H1 (cell line): Measurements from ENCODE around the gene STARD3NL. TPM values are rescaled to one million over a fixed set of nuclear protein-coding genes. Genes with fewer than 3 reads are reported as not detected.

Source experiments
- CTCF ChIA-PET: fragments of 300-600 bp; sonication (Branson Sonifier 250); formaldehyde crosslinking; loops from one replicate; lab custom pipeline; 2021; ENCODE audit not compliant: partially characterized antibody; lab: Charles Lee
- POLR2A ChIA-PET: fragments of 300-600 bp; sonication (Branson Sonifier 250); formaldehyde crosslinking; loops from one replicate; lab custom pipeline; 2021; ENCODE audit warnings: inconsistent platforms; ENCODE audit not compliant: partially characterized antibody; lab: Charles Lee
- DNase-seq, 2 experiments: peaks; one replicate each; pipeline versions ENCODE4 v3.0.0 to v3.0.0-alpha.2; 2010 to 2022; ENCODE audit warnings: low spot score in 2 of 2, low read depth in 1 of 2, mixed read lengths in 1 of 2
- FAIRE-seq: peaks from 2 replicates; lab custom pipeline; 2011; peaks lifted over from hg19 to GRCh38; lab: Jason Lieb, UNC
- H2AFZ ChIP-seq: 2 replicates; pipeline ENCODE4 v1.8.1; 2012; ENCODE audit warnings: low read length, inconsistent platforms
- H2AK5ac ChIP-seq: 2 replicates; pipeline ENCODE4 v1.6.1; 2013; ENCODE audit warnings: low read depth, low read length
- H2BK120ac ChIP-seq: replicated peaks from 2 replicates; pipeline ENCODE3; 2013; ENCODE audit warnings: low read depth, low read length, inconsistent platforms
- H2BK12ac ChIP-seq: 2 replicates; pipeline ENCODE4 v1.6.1; 2013; ENCODE audit warnings: low read depth, low read length
- H2BK15ac ChIP-seq: 2 replicates; pipeline ENCODE4 v1.6.1; 2013; ENCODE audit warnings: low read length
- H2BK20ac ChIP-seq: 2 replicates; pipeline ENCODE4 v1.6.1; 2013; ENCODE audit warnings: low read length
- H2BK5ac ChIP-seq: 2 replicates; pipeline ENCODE4 v1.6.1; 2013; ENCODE audit warnings: low read depth, low read length
- H3K14ac ChIP-seq: 2 replicates; pipeline ENCODE4 v1.6.1; 2013; ENCODE audit warnings: inconsistent platforms; ENCODE audit not compliant: insufficient read length
- H3K18ac ChIP-seq: 2 replicates; pipeline ENCODE4 v1.6.1; 2013; ENCODE audit warnings: low read length; ENCODE audit errors: extremely low read depth
- H3K23ac ChIP-seq: 2 replicates; pipeline ENCODE4 v1.6.1; 2013; ENCODE audit warnings: inconsistent platforms; ENCODE audit not compliant: insufficient read length
- H3K23me2 ChIP-seq: 2 replicates; pipeline ENCODE4 v1.6.1; 2013; ENCODE audit warnings: low read depth, low read length
- H3K27ac ChIP-seq: 2 replicates; pipeline ENCODE4 v1.6.1; 2011; ENCODE audit warnings: low read depth, low read length, inconsistent platforms
- H3K27me3 ChIP-seq, 4 experiments: replicated peaks in 1 of 4; 1 replicate in 1 of 4; 2 replicates in 3 of 4; pipeline versions ENCODE4 v1.6.1 to v1.8.1; 2011 to 2013; ENCODE audit warnings: low read length in 3 of 4, mild to moderate bottlenecking in 3 of 4, inconsistent platforms in 2 of 4, mixed read lengths in 2 of 4, moderate library complexity in 1 of 4; ENCODE audit not compliant: control insufficient read depth in 3 of 4, insufficient read depth in 3 of 4; ENCODE audit errors: extremely low read depth in 1 of 4
- H3K36me3 ChIP-seq, 4 experiments: 2 replicates each; pipeline versions ENCODE4 v1.6.1 to v1.8.1; 2011 to 2013; ENCODE audit warnings: mild to moderate bottlenecking in 4 of 4, low read length in 3 of 4, moderate library complexity in 2 of 4, control low read depth in 1 of 4, inconsistent platforms in 1 of 4; ENCODE audit not compliant: insufficient read depth in 4 of 4, control insufficient read depth in 2 of 4
- H3K4ac ChIP-seq: replicated peaks from 2 replicates; pipeline ENCODE3; 2013; ENCODE audit warnings: low read length, low read depth, mixed read lengths, inconsistent platforms; ENCODE audit not compliant: insufficient read length
- H3K4me1 ChIP-seq, 4 experiments: replicated peaks in 1 of 4; 1 replicate in 1 of 4; 2 replicates in 3 of 4; pipeline versions ENCODE4 v1.6.1 to v1.8.1; 2011 to 2013; ENCODE audit warnings: low read length in 3 of 4, inconsistent platforms in 2 of 4, mixed read lengths in 1 of 4; ENCODE audit not compliant: insufficient read depth in 4 of 4, control insufficient read depth in 3 of 4
- H3K4me2 ChIP-seq, 2 experiments: 2 replicates each; pipeline versions ENCODE4 v1.6.1 to v1.8.1; 2011 to 2013; ENCODE audit warnings: low read depth in 2 of 2, low read length in 2 of 2, control low read depth in 1 of 2, inconsistent platforms in 1 of 2, mild to moderate bottlenecking in 1 of 2; ENCODE audit not compliant: insufficient read depth in 1 of 2
- H3K4me3 ChIP-seq, 4 experiments: fragments of 200-600, 300-600 bp in 1 of 4; sonication (generic), shearing (Covaris generic), sonication (Bioruptor Twin) in 1 of 4; 2 replicates each; pipeline versions ENCODE4 v1.5.1 to v1.8.1; 2011 to 2016; ENCODE audit warnings: low read length in 4 of 4, low read depth in 3 of 4, control low read depth in 2 of 4, inconsistent platforms in 2 of 4, mild to moderate bottlenecking in 2 of 4, mixed read lengths in 1 of 4, moderate library complexity in 1 of 4; ENCODE audit not compliant: insufficient read depth in 2 of 4; ENCODE audit errors: extremely low read depth in 1 of 4
- H3K56ac ChIP-seq: replicated peaks from 2 replicates; pipeline ENCODE3; 2013; ENCODE audit warnings: low read depth, mild to moderate bottlenecking, mixed read lengths, low read length, inconsistent platforms; ENCODE audit not compliant: insufficient read length
- H3K79me1 ChIP-seq: 2 replicates; pipeline ENCODE4 v1.6.1; 2013; ENCODE audit warnings: low read depth, low read length, control low read depth
- H3K79me2 ChIP-seq, 2 experiments: 2 replicates each; pipeline versions ENCODE4 v1.6.1 to v1.8.1; 2012 to 2013; ENCODE audit warnings: low read length in 2 of 2, mild to moderate bottlenecking in 2 of 2, inconsistent platforms in 1 of 2; ENCODE audit not compliant: insufficient read depth in 2 of 2, control insufficient read depth in 1 of 2
- H3K9ac ChIP-seq, 4 experiments: replicated peaks in 1 of 4; 1 replicate in 1 of 4; 2 replicates in 3 of 4; pipeline versions ENCODE4 v1.6.1 to v1.8.1; 2011 to 2013; ENCODE audit warnings: low read depth in 3 of 4, low read length in 3 of 4, control low read depth in 2 of 4, mild to moderate bottlenecking in 2 of 4, moderate library complexity in 2 of 4, inconsistent platforms in 1 of 4; ENCODE audit errors: extremely low read depth in 1 of 4
- H3K9me3 ChIP-seq, 2 experiments: 2 replicates each; pipeline versions ENCODE4 v1.6.1 to v1.8.1; 2012 to 2013; ENCODE audit warnings: mild to moderate bottlenecking in 2 of 2, moderate library complexity in 2 of 2, control low read depth in 1 of 2, inconsistent platforms in 1 of 2, low read depth in 1 of 2, low read length in 1 of 2, mixed read lengths in 1 of 2; ENCODE audit not compliant: insufficient read depth in 2 of 2
- H4K20me1 ChIP-seq, 2 experiments: replicated peaks in 1 of 2; 2 replicates each; pipeline versions ENCODE3 to v1.8.1; 2011 to 2013; ENCODE audit warnings: inconsistent platforms in 2 of 2, low read length in 2 of 2, mild to moderate bottlenecking in 1 of 2; ENCODE audit not compliant: insufficient read depth in 2 of 2, control insufficient read depth in 1 of 2
- H4K5ac ChIP-seq: 2 replicates; pipeline ENCODE4 v1.6.1; 2013; ENCODE audit warnings: low read length, low read depth, mixed read lengths, inconsistent platforms; ENCODE audit not compliant: insufficient read length
- H4K8ac ChIP-seq: 2 replicates; pipeline ENCODE4 v1.8.0; 2013; ENCODE audit warnings: mild to moderate bottlenecking, moderate library complexity, low read length, inconsistent platforms; ENCODE audit not compliant: insufficient read depth; ENCODE audit errors: extremely low read depth
- H4K91ac ChIP-seq: replicated peaks from 2 replicates; pipeline ENCODE3; 2013; ENCODE audit warnings: low read length, mixed read lengths, inconsistent platforms; ENCODE audit not compliant: insufficient read length
- CEBPB ChIP-seq: IDR thresholded peaks from 2 replicates; pipeline ENCODE4 v1.6.1; 2012; ENCODE audit warnings: low read depth, low read length
- GABPA ChIP-seq: IDR thresholded peaks from 2 replicates; pipeline ENCODE4 v1.6.1; 2011; ENCODE audit warnings: mild to moderate bottlenecking, low read length, moderate library complexity, borderline replicate concordance; ENCODE audit not compliant: insufficient read depth
- GTF2F1 ChIP-seq: IDR thresholded peaks from 2 replicates; pipeline ENCODE4 v1.6.1; 2012; ENCODE audit warnings: low read depth, low read length, improper control_type of control experiment, borderline replicate concordance
- POLR2A ChIP-seq, 2 experiments: IDR thresholded peaks; 1 replicate in 1 of 2; 2 replicates in 1 of 2; pipeline ENCODE4 v1.6.1; 2011; ENCODE audit warnings: low read depth in 2 of 2, low read length in 2 of 2, mild to moderate bottlenecking in 2 of 2; ENCODE audit errors: control extremely low read depth in 1 of 2
- RXRA ChIP-seq: IDR thresholded peaks from 2 replicates; pipeline ENCODE4 v1.6.1; 2011; ENCODE audit warnings: low read depth, mild to moderate bottlenecking, low read length, moderate library complexity; ENCODE audit not compliant: insufficient read depth
- YY1 ChIP-seq: IDR thresholded peaks from 2 replicates; pipeline ENCODE4 v1.6.1; 2011; ENCODE audit warnings: low read depth, mild to moderate bottlenecking, low read length
- WGBS, 2 experiments: shearing (Covaris generic) in 1 of 2; methylation state at CpG; one replicate each; pipeline versions ENCODE4 v1.1.6 to v1.1.7; 2013 to 2015; ENCODE audit warnings: low lambda C conversion rate in 2 of 2, mixed read lengths in 2 of 2, inconsistent platforms in 1 of 2, low coverage in 1 of 2, missing lambda C conversion rate in 1 of 2; ENCODE audit not compliant: insufficient replicate concordance in 2 of 2, insufficient coverage in 1 of 2, insufficient read length in 1 of 2; ENCODE audit errors: extremely low coverage in 1 of 2, missing lambda C conversion rate in 1 of 2; 5-methylcytosine and 5-hydroxymethylcytosine counted together
- polyA plus RNA-seq, 7 experiments: library from polyadenylated mRNA; depleted of rRNA in 3 of 7; stranded (reverse) in 5 of 7; unstranded in 2 of 7; fragments of >200 nt in 5 of 7; fragments of 200-250 nt in 2 of 7; gene quantifications; 1 replicate in 5 of 7; 2 replicates in 1 of 7; 4 replicates in 1 of 7; pipeline versions ENCODE4 v1.2.1 to v1.2.3, GENCODE V29; 2011 to 2013; ENCODE audit warnings: missing spikeins in 2 of 7, mixed read lengths in 2 of 7
- total RNA-seq: library from RNA; stranded (reverse); fragmentation: NEBNext Ultra II Directional; extraction: Animal tissue kit (Norgen Biotek cat#: 25700); gene quantifications from 2 replicates; pipeline ENCODE4 v1.2.1, GENCODE V29; 2021

The STARD3NL gene
- total and polyA plus RNA-seq, 2 of the 8 experiments (the other 6 are each of a cell fraction or from before 2014, with no cell fraction given): 27.1 to 40.5 TPM

GRCh38 chr7:38151556-38151955, 26.5 kb upstream of the STARD3NL start:
- Histone ChIP-seq H3K23me2 (no peaks in the 10 kb centered on the region), H3K4me1 (no peaks in the 10 kb centered on the region), H3K4me3 (no peak overlapping the region), H4K20me1 (no peaks in the 10 kb centered on the region), H2BK15ac (no peak overlapping the region), H3K79me2 (no peaks in the 10 kb centered on the region), H3K9me3 (no peaks in the 10 kb centered on the region), H4K8ac (no peak overlapping the region), H2BK20ac (no peak overlapping the region), H2AK5ac (no peak overlapping the region), H3K4me2 (no peak overlapping the region), H4K5ac (no peak overlapping the region), H3K4ac (no peak overlapping the region), H2BK12ac (no peak overlapping the region), H3K9ac (no peak overlapping the region), H3K18ac (no peak overlapping the region), H3K36me3 (no peaks in the 10 kb centered on the region), H2BK5ac (no peak overlapping the region), H2BK120ac (no peak overlapping the region), H3K56ac (no peak overlapping the region), H3K79me1 (no peaks in the 10 kb centered on the region), H4K91ac (no peak overlapping the region), H3K27ac (no peak overlapping the region), H3K27me3 (no peaks in the 10 kb centered on the region), H3K14ac (no peak overlapping the region), H2AFZ (no peak overlapping the region), H3K23ac (no peak overlapping the region)
- ChIA-PET POLR2A (no interaction called here), CTCF (no interaction called here)
- WGBS, 2 experiments: 88% methylated on average over 2 of the region's 2 CpGs; no CpG with 5 or more reads in 1 of the 2 experiments
- no peak for FAIRE-seq
- no peak for DNase-seq
- TF ChIP-seq POLR2A (IDR thresholded peaks at IDR 0.05; ENCODE audit: control extremely low read depth in 1 of 2, low read depth in 2 of 2, low read length in 2 of 2): no peak
- no peak for TF ChIP-seq GABPA
- TF ChIP-seq CEBPB: no peak
- TF ChIP-seq RXRA: no peak
- no peak for TF ChIP-seq YY1
- no peak for TF ChIP-seq GTF2F1
